HepG2 (cell line): ENCODE data around the gene ROM1. TPM values are rescaled to one million over a fixed set of nuclear protein-coding genes. Genes with fewer than 3 reads are reported as not detected.

ENCODE experiments used
- ATAC-seq: fragments of 200-7000 bp; cut with Tn5 transposase; 3 replicates; pipeline ENCODE4 v1.9.1; 2020; ENCODE audit warnings: mild to moderate bottlenecking, moderate library complexity
- BruUV-seq: library from RNA; stranded (reverse); fragments of 400-500 nt; replicated peaks from 2 replicates; lab custom pipeline; 2021; lab: Mats Ljungman, UMichigan
- CTCF ChIA-PET: fragments of 300-600 bp; formaldehyde crosslinking; extraction: SDS; loops from one replicate; lab custom pipeline; 2021; ENCODE audit warnings: low total read pairs, inconsistent platforms, low intra/inter-chr PET ratio; lab: Yijun Ruan, JAX
- POLR2A ChIA-PET: fragments of 350-600 bp; sonication (Branson Sonifier 250); formaldehyde crosslinking; loops from one replicate; lab custom pipeline; 2020; ENCODE audit warnings: antibody characterized with exemption, inconsistent platforms; lab: Yijun Ruan, JAX
- DNase-seq: peaks from one replicate; pipeline ENCODE4 v3.0.0-alpha.2; 2015; ENCODE audit warnings: low spot score
- FAIRE-seq: peaks from 3 replicates; lab custom pipeline; 2011; peaks lifted over from hg19 to GRCh38; lab: Jason Lieb, UNC
- H2AFZ ChIP-seq: one replicate; pipeline ENCODE4 v1.6.1; 2011; ENCODE audit warnings: low read length, inconsistent platforms
- H3K27ac ChIP-seq: fragments of 300-600 bp; 3 replicates; pipeline ENCODE4 v1.8.0; 2011; ENCODE audit warnings: mixed run types, mild to moderate bottlenecking, mixed read lengths, low read length, inconsistent platforms; ENCODE audit not compliant: insufficient read depth; ENCODE audit errors: extremely low read length
- H3K27me3 ChIP-seq, 2 experiments: fragments of 200-600 bp in 1 of 2; 2 replicates in 1 of 2; 3 replicates in 1 of 2; pipeline versions ENCODE4 v1.6.0 to v1.8.0; 2011; ENCODE audit warnings: low read length in 2 of 2, mild to moderate bottlenecking in 2 of 2, moderate library complexity in 2 of 2, inconsistent platforms in 1 of 2; ENCODE audit not compliant: insufficient read depth in 2 of 2, control insufficient read depth in 1 of 2
- H3K36me3 ChIP-seq, 2 experiments: fragments of 200-600 bp in 1 of 2; replicated peaks in 1 of 2; 2 replicates in 1 of 2; 3 replicates in 1 of 2; pipeline versions ENCODE4 v1.5.1 to v1.8.0; 2011; ENCODE audit warnings: low read length in 2 of 2, inconsistent platforms in 1 of 2; ENCODE audit not compliant: insufficient read depth in 2 of 2, control insufficient read depth in 1 of 2
- H3K4me1 ChIP-seq: 2 replicates; pipeline ENCODE4 v1.5.1; 2012; ENCODE audit warnings: low read length, inconsistent platforms; ENCODE audit not compliant: insufficient read depth
- H3K4me2 ChIP-seq: 2 replicates; pipeline ENCODE4 v1.6.0; 2011; ENCODE audit warnings: low read depth, low read length, inconsistent platforms
- H3K4me3 ChIP-seq, 3 experiments: fragments of 200-600 bp in 1 of 3; sonication (generic), shearing (Covaris generic) in 1 of 3; replicated peaks in 1 of 3; 2 replicates each; pipeline ENCODE4 v1.5.1; 2011 to 2016; ENCODE audit warnings: low read length in 3 of 3, inconsistent platforms in 2 of 3, low read depth in 2 of 3, mild to moderate bottlenecking in 2 of 3, control low read depth in 1 of 3, mixed read lengths in 1 of 3; ENCODE audit not compliant: insufficient read depth in 1 of 3
- H3K79me2 ChIP-seq: one replicate; pipeline ENCODE4 v1.6.1; 2011; ENCODE audit warnings: low read length, inconsistent platforms; ENCODE audit not compliant: insufficient read depth
- H3K9ac ChIP-seq: 2 replicates; pipeline ENCODE4 v1.6.0; 2011; ENCODE audit warnings: mild to moderate bottlenecking, low read depth, low read length, inconsistent platforms; ENCODE audit not compliant: insufficient read depth
- H3K9me3 ChIP-seq: 2 replicates; pipeline ENCODE4 v1.5.1; 2012; ENCODE audit warnings: mild to moderate bottlenecking, low read length
- H4K20me1 ChIP-seq: 2 replicates; pipeline ENCODE4 v1.6.0; 2011; ENCODE audit warnings: inconsistent platforms, mild to moderate bottlenecking, low read length, moderate library complexity; ENCODE audit not compliant: insufficient read depth
- CHCHD3 ChIP-seq: sonication (generic); formaldehyde crosslinking; IDR thresholded peaks from 2 replicates; pipeline ENCODE4 v1.8.0; 2022; ENCODE audit warnings: mild to moderate bottlenecking, missing genetic modification reagents, moderate library complexity
- FOSL1 ChIP-seq: sonication (generic); formaldehyde crosslinking; IDR thresholded peaks from 2 replicates; pipeline ENCODE4 v1.9.0; 2021; ENCODE audit warnings: missing genetic modification reagents, borderline replicate concordance
- GATA4 ChIP-seq: sonication (generic); IDR thresholded peaks from 2 replicates; pipeline ENCODE4 v1.6.1; 2016; ENCODE audit warnings: antibody characterized with exemption, low read depth, borderline replicate concordance
- GATAD2A ChIP-seq: IDR thresholded peaks from 2 replicates; pipeline ENCODE4 v1.6.1; 2016
- GLI4 ChIP-seq: sonication (generic); formaldehyde crosslinking; IDR thresholded peaks from 2 replicates; pipeline ENCODE4 v1.5.1; 2020; ENCODE audit warnings: missing genetic modification reagents, mild to moderate bottlenecking, moderate library complexity, borderline replicate concordance
- LRRFIP1 ChIP-seq: sonication (generic); formaldehyde crosslinking; conservative IDR thresholded peaks from 2 replicates; pipeline ENCODE4 v1.4.0; 2020; ENCODE audit warnings: missing genetic modification reagents
- PCBP1 ChIP-seq: fragments of 200-400 bp; formaldehyde crosslinking; IDR thresholded peaks from 2 replicates; pipeline ENCODE4 v1.6.1; 2017; ENCODE audit warnings: mild to moderate bottlenecking, low read depth, low read length, borderline replicate concordance
- POLR2AphosphoS5 ChIP-seq: IDR thresholded peaks from 2 replicates; pipeline ENCODE4 v1.6.1; 2012; ENCODE audit warnings: low read depth, low read length
- SALL1 ChIP-seq: sonication (generic); formaldehyde crosslinking; IDR thresholded peaks from 2 replicates; pipeline ENCODE4 v1.8.0; 2022; ENCODE audit warnings: mild to moderate bottlenecking, missing genetic modification reagents
- SETDB1 ChIP-seq: sonication (generic); formaldehyde crosslinking; IDR thresholded peaks from 2 replicates; pipeline ENCODE4 v1.5.1; 2020; ENCODE audit warnings: missing genetic modification reagents, mild to moderate bottlenecking, borderline replicate concordance
- SIN3B ChIP-seq: fragments of 150-350 bp; IDR thresholded peaks from 2 replicates; pipeline ENCODE4 v1.6.1; 2014; ENCODE audit warnings: low read length
- SRY ChIP-seq: sonication (generic); formaldehyde crosslinking; IDR thresholded peaks from 2 replicates; pipeline ENCODE4 v1.8.0; 2022; ENCODE audit warnings: mild to moderate bottlenecking, missing genetic modification reagents
- TFAP4 ChIP-seq: sonication (generic); IDR thresholded peaks from 2 replicates; pipeline ENCODE4 v1.6.1; 2016; ENCODE audit warnings: low read depth, borderline replicate concordance
- ZNF432 ChIP-seq: sonication (generic); formaldehyde crosslinking; IDR thresholded peaks from 2 replicates; pipeline ENCODE4 v1.5.0; 2020; ENCODE audit warnings: missing genetic modification reagents, mild to moderate bottlenecking, borderline replicate concordance
- ZNF687 ChIP-seq: sonication (generic); formaldehyde crosslinking; IDR thresholded peaks from 2 replicates; pipeline ENCODE4 v1.5.1; 2020; ENCODE audit warnings: mild to moderate bottlenecking, missing genetic modification reagents, moderate library complexity
- ZSCAN31 ChIP-seq: sonication (generic); formaldehyde crosslinking; IDR thresholded peaks from 2 replicates; pipeline ENCODE4 v1.5.0; 2020; ENCODE audit warnings: low read depth, mild to moderate bottlenecking, missing genetic modification reagents
- WGBS: methylation state at CpG from one replicate; pipeline ENCODE4 v1.1.6; 2017; ENCODE audit warnings: low lambda C conversion rate; 5-methylcytosine and 5-hydroxymethylcytosine counted together
- in situ Hi-C: cut with HindIII; loops from 2 replicates; pipeline ENCODE4 v1.10.0; 2017; ENCODE audit warnings: low pct_unique_long_range_greater_than_20kb; ENCODE audit not compliant: extremely low pct_ligation_motif_present
- intact Hi-C: fragments of 100-400 bp; cut with micrococcal nuclease; formaldehyde crosslinking; loops from one replicate; pipeline ENCODE4 v1.10.0; 2022; ENCODE audit not compliant: unreplicated experiment
- polyA plus RNA-seq, 8 experiments: library from polyadenylated mRNA; depleted of rRNA in 3 of 8; stranded (reverse) in 7 of 8; unstranded in 1 of 8; fragments of >200 nt; fragmentation: Illumina TruSeq in 4 of 8; extraction: Trizol in 4 of 8; gene quantifications; 2 replicates each; pipeline versions ENCODE4 v1.2.1 to v1.2.3, GENCODE V29; 2011 to 2016; ENCODE audit warnings: low read depth in 4 of 8, missing spikeins in 1 of 8, mixed read lengths in 1 of 8; ENCODE audit not compliant: insufficient read depth in 1 of 8
- total RNA-seq, 5 experiments: library from RNA; depleted of rRNA; stranded (reverse); fragments of >200 nt; fragmentation: Illumina TruSeq; extraction: Trizol; gene quantifications; 2 replicates each; pipeline ENCODE4 v1.2.3, GENCODE V29; 2016; ENCODE audit warnings: low read depth in 1 of 5

The ROM1 gene
- total and polyA plus RNA-seq, 2 of the 13 experiments (the other 11 are each of a cell fraction or from before 2014, with no cell fraction given) = 1.2 to 2.4 TPM

- no peak for TF ChIP-seq TFAP4
- no peak for TF ChIP-seq CHCHD3 (CRISPR knock-in tag)
- TF ChIP-seq FOSL1 (CRISPR knock-in tag) = no peak
- TF ChIP-seq ZNF432 (CRISPR knock-in tag) = no peak
Observed at GRCh38 chr11:62575837-62576236, 37.2 kb upstream of the ROM1 start (continued).

GRCh38 chr11:62577046-62577714 lies 35.9 kb upstream of the ROM1 start:
- no peak overlapping the region for H3K9ac ChIP-seq
- H3K9me3 ChIP-seq = no peaks in the 10 kb centered on the region
- no peak overlapping the region for H2AFZ ChIP-seq
- H3K4me2 ChIP-seq = no peak overlapping the region
- H3K4me3 ChIP-seq = no peak overlapping the region
- intact Hi-C loops = no loop called here
- ChIA-PET CTCF (no interaction called here), POLR2A (interaction anchor here (1.2 to 2.0 kb wide), 2 partner anchors 13 to 14 kb away, joined by 3 to 5 read pairs; partner anchors contain the start of gene TUT1)
- peaks cover 35% of the 10 kb centered on the region for H3K79me2 ChIP-seq
- H3K36me3 ChIP-seq = peaks cover 12 to 41% of the 10 kb centered on the region in 2 experiments
- 0 out of 2 replicates have a peak, but pooled peaks cover 3% of the 10 kb centered on the region for H4K20me1 ChIP-seq
- 96% methylated on average over 12 of the region's 12 CpGs for WGBS
- FAIRE-seq = no peak
- ATAC-seq = no peak
- no peak for DNase-seq
- no peak overlapping the region for H3K27ac ChIP-seq
- in situ Hi-C loops = no loop called here
- peaks cover 29% of the 10 kb centered on the region for H3K4me1 ChIP-seq
- no peaks in the 10 kb centered on the region; a peak in 1 of 5 replicates for H3K27me3 ChIP-seq
- BruUV-seq = no TSS peak
- TF ChIP-seq ZSCAN31 (CRISPR knock-in tag) = no peak
- no peak for TF ChIP-seq SIN3B
- TF ChIP-seq GATA4 = no peak
- no peak for TF ChIP-seq LRRFIP1 (CRISPR knock-in tag)
- no peak for TF ChIP-seq SALL1 (CRISPR knock-in tag)
- no peak for TF ChIP-seq GLI4
- peak; percentile 12; the same call in 1 of the 2 replicates for TF ChIP-seq ZNF687 (CRISPR knock-in tag)
- peak; percentile 18; the same call in 1 of the 2 replicates for TF ChIP-seq POLR2AphosphoS5
- no peak for TF ChIP-seq GATAD2A (CRISPR knock-in tag)
- no peak for TF ChIP-seq PCBP1
- TF ChIP-seq SRY = no peak
- TF ChIP-seq SETDB1 (CRISPR knock-in tag) = no peak
